ENCODE data around the gene KRTCAP2.

The KRTCAP2 gene

DNA sequence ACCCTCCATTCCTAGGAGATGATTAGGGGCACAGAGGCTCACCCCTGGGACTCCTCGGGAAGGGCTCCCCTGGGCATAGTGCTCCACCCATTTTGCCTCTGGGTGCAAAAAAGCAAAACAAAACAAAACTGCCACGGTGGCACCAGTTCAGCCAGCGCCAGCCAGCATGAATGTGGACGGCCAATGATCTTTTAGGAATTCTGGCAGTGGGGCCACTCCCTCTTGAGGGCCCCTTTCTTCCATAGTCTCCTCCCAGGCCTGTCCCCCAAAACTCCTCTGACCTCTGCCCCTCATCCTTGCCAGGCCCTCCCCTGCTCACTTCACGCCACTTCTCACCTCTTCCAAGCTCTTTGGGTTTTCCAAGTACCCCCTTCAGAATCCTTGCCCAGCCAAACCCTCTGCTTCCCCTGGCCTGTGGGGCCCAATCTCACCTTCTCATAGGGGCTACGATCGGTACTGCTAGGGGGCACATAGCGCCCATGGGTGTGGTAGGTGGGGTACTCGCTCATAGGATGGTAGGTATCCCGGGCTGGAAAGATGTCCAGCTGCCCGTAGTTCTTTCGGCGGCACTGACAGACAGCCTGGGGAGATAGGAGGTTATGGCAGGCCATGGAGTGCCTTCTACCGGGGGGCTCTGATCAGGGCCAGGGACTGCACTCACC lies 13.8 kb upstream of the KRTCAP2 start:
- no peak overlapping the region for H3K27ac ChIP-seq
- no peak for DNase-seq (ENCODE audit: low read depth, low spot score)
- H3K4me3 ChIP-seq, result no peak overlapping the region
- no peaks in the 10 kb centered on the region for H3K9me3 ChIP-seq (ENCODE audit: low read depth, low read length)
- H3K36me3 ChIP-seq (ENCODE audit: insufficient read depth, low read length), result no peaks in the 10 kb centered on the region
- no peak overlapping the region for H3K9ac ChIP-seq (ENCODE audit: insufficient read length)
- no peak for TF ChIP-seq POLR2AphosphoS5 (IDR thresholded peaks at IDR 0.05; ENCODE audit: borderline replicate concordance, low read depth, low read length)

DNA sequence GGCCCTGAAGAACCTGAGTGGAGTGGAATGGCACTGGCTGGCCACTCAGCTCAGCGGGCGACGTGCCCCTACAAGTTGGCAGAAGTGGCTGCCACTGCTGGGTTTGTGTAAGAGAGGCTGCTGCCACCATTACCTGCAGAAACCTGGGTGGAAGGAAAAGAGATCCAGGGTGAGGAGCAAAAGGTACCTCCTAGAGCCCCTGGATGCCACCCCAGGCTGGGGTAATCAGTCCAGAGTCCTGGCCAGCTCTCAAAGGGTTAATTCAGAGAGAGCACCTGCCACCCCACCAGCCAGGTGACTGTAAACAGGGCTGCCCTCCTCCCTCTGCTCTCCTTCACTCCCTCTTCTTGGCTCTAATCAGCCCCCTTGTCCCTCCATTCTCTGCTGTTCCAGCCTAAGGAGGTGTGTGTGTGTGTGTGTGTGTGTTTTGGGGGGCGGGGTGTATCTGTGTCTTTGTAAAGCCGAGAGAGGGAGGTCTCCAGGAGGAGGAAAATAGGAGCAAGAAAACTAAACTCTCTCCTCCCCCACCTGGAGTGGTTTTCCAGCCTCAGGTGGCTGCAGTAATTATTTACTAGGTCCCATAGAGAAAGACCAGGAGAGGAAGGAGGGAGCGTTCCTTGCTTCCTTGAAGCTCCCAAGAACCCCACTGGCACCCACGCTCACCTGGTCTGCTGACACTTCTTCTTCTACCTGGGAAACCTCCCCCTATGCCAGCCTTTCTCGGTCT lies 13.1 kb upstream of the KRTCAP2 start:
- Histone ChIP-seq H3K9ac (ENCODE audit: insufficient read length) (no peak overlapping the region), H3K4me3 (no peak overlapping the region), H3K9me3 (ENCODE audit: low read depth, low read length) (no peaks in the 10 kb centered on the region), H3K36me3 (ENCODE audit: insufficient read depth, low read length) (no peaks in the 10 kb centered on the region), H3K27ac (no peak overlapping the region)
- TF ChIP-seq FOXP2 (optimal IDR thresholded peaks at IDR 0.05; ENCODE audit: control extremely low read depth, extremely low read length, insufficient read depth) (no peak), EZH2 (IDR thresholded peaks at IDR 0.05) (no peak), POLR2AphosphoS5 (IDR thresholded peaks at IDR 0.05; ENCODE audit: borderline replicate concordance, low read depth, low read length) (no peak)
- no peak for DNase-seq (ENCODE audit: low read depth, low spot score)

DNA sequence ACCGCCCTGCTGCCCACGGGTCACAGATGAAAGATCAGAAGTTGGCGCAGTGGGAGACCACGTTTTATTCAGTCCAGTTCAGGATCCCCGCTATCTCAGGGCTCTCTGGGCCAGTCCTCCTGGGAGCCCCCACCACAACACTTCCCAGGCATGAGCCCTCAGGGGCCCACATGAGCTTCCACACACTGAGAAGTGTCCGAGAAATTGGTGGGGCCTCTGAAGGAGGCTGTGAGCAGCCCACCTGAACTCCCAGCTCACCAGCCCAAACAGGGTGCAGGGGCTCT lies 12.6 kb upstream of the KRTCAP2 start:
- Histone ChIP-seq H3K9me3 (ENCODE audit: low read depth, low read length) (no peaks in the 10 kb centered on the region), H3K27ac (no peak overlapping the region), H3K36me3 (ENCODE audit: insufficient read depth, low read length) (no peaks in the 10 kb centered on the region), H3K9ac (ENCODE audit: insufficient read length) (no peak overlapping the region), H3K4me3 (no peak overlapping the region)
- DNase-seq (ENCODE audit: low read depth, low spot score), result no peak
- TF ChIP-seq EZH2 (IDR thresholded peaks at IDR 0.05) (no peak), POLR2AphosphoS5 (IDR thresholded peaks at IDR 0.05; ENCODE audit: borderline replicate concordance, low read depth, low read length) (no peak), FOXP2 (optimal IDR thresholded peaks at IDR 0.05; ENCODE audit: control extremely low read depth, extremely low read length, insufficient read depth) (no peak)

DNA sequence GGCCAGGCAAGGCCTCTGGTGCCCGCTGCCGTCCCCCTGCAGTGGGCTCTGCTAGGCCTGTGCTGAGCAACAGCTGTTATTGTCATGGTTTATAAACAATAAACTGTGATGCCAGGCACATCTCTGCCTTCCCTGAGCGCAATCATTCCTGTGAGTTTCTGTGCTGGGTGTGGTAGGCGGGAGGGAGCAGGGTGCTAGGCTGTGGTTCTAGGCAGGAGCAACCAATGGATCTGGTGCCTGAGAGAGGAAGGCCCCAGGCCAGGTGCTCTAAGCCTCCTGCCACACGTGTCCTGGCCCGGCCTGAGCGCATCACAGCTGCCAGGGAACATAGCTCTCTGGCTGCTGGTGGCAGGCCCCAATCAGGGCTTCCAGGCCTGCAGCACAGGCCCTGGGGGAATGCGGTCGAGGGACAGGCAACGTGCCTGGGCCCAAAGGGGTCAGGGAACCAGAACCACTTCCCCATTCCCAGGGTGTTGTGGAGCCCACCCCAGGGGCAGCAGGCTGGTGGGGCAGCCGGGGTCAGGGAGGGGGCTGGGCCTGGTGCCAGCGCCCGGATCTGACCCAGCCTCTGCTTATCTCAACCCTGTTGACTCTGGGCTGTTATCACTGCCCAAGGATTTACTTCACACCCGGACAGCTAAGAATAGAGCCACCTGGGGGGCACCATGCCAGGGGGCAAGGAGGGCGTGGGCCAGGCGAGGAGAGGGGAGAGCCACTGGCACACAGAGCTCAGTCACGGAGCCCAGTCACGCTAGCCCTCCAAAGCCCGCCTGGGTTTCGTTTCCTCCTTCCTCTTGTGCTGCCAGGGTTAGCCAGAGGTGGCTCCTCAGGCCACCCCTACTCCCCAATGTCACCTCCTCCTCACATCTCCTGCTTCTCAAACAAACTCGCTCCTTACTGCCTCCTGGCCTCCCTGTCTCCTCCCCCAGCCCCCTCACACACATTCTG lies 12.0 kb upstream of the KRTCAP2 start:
- H3K4me3 ChIP-seq, result no peak overlapping the region
- no peak overlapping the region for H3K9ac ChIP-seq (ENCODE audit: insufficient read length)
- no peaks in the 10 kb centered on the region for H3K9me3 ChIP-seq (ENCODE audit: low read depth, low read length)
- H3K27ac ChIP-seq, result no peak overlapping the region
- no peak for DNase-seq (ENCODE audit: low read depth, low spot score)
- H3K36me3 ChIP-seq (ENCODE audit: insufficient read depth, low read length), result no peaks in the 10 kb centered on the region
- no peak for TF ChIP-seq FOXP2 (optimal IDR thresholded peaks at IDR 0.05; ENCODE audit: control extremely low read depth, extremely low read length, insufficient read depth)
- no peak for TF ChIP-seq POLR2AphosphoS5 (IDR thresholded peaks at IDR 0.05; ENCODE audit: borderline replicate concordance, low read depth, low read length)
- no peak for TF ChIP-seq EZH2 (IDR thresholded peaks at IDR 0.05)

DNA sequence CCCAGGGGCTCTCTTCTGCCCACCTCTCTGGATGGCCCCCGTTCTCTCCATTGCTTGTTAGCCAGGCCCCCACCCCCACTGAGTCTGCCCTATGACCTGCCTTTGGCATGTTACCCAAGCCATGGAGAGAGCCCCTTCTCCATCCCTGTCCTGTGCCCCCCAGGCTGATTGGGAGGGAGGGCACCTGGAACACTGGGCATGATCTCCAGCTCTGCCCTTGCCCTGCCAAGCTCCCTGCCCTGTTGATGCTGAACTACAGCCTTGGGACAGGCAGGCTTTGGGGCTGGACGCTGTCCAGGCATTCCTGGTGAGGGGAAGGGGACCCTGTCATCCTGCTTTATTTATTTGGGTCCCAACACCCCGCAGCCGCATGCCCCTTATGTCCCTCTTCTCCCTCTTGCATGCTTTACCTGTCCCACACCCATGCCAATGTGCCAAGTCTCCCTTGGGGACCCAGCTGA lies 11.3 kb upstream of the KRTCAP2 start:
- DNase-seq (ENCODE audit: low read depth, low spot score), result no peak
- H3K9me3 ChIP-seq (ENCODE audit: low read depth, low read length), result no peaks in the 10 kb centered on the region
- no peak overlapping the region for H3K9ac ChIP-seq (ENCODE audit: insufficient read length)
- H3K36me3 ChIP-seq (ENCODE audit: insufficient read depth, low read length), result peaks cover 5% of the 10 kb centered on the region; the same call in 1 of the 2 replicates
- H3K4me3 ChIP-seq, result no peak overlapping the region
- H3K27ac ChIP-seq, result no peak overlapping the region
- TF ChIP-seq FOXP2 (optimal IDR thresholded peaks at IDR 0.05; ENCODE audit: control extremely low read depth, extremely low read length, insufficient read depth) (no peak), POLR2AphosphoS5 (IDR thresholded peaks at IDR 0.05; ENCODE audit: borderline replicate concordance, low read depth, low read length) (no peak), EZH2 (IDR thresholded peaks at IDR 0.05) (no peak)

DNA sequence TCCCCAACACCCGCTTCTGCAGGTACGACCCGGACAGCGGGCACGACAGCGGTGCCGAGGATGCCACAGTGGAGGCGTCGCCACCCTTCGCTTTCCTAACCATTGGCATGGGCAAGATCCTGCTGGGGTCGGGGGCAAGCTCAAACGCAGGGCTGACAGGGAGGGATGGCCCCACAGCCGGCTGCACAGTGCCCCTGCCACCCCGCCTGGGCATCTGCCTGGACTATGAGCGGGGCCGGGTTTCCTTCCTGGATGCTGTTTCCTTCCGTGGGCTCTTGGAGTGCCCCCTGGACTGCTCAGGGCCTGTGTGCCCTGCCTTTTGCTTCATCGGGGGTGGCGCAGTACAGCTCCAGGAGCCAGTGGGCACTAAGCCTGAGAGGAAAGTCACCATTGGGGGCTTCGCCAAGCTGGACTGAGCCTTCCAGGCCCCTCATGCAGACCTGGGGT lies 10.7 kb upstream of the KRTCAP2 start:
- Histone ChIP-seq H3K4me3 (no peak overlapping the region), H3K9me3 (ENCODE audit: low read depth, low read length) (no peaks in the 10 kb centered on the region), H3K9ac (ENCODE audit: insufficient read length) (no peak overlapping the region), H3K36me3 (ENCODE audit: insufficient read depth, low read length) (peaks cover 6% of the 10 kb centered on the region; the same call in 1 of the 2 replicates), H3K27ac (no peak overlapping the region)
- DNase-seq (ENCODE audit: low read depth, low spot score), result no peak
- TF ChIP-seq POLR2AphosphoS5 (IDR thresholded peaks at IDR 0.05; ENCODE audit: borderline replicate concordance, low read depth, low read length), result no peak

DNA sequence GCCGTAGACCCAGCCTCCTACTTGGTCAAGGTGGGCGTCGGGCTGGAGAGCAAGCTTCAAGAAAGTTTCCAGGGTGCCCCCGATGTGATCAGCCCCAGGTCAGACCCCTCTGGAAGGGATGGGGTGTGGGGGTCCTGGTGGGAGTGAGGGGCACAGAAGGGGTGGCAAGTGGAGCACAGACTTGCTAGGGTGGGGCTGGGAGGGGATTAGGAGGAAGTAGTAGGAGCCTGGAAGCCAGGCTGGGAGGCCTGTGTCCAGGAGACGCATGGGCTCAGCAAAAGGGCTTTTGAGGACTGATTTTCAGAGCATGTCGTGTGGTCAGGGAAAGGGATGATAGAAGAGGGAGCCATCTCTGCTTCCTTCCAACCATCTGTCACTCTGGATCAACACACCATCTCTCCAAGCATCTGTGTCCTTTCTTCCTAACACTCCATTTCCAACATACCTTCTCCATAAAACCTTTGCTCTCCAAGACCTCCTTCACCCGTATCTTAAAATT lies 9.0 kb upstream of the KRTCAP2 start:
- Histone ChIP-seq H3K36me3 (ENCODE audit: insufficient read depth, low read length) (peaks cover 10% of the 10 kb centered on the region; the same call in 1 of the 2 replicates), H3K9ac (ENCODE audit: insufficient read length) (no peak overlapping the region), H3K9me3 (ENCODE audit: low read depth, low read length) (no peaks in the 10 kb centered on the region), H3K27ac (no peak overlapping the region), H3K4me3 (no peak overlapping the region)
- no peak for DNase-seq (ENCODE audit: low read depth, low spot score)
- no peak for TF ChIP-seq FOXP2 (optimal IDR thresholded peaks at IDR 0.05; ENCODE audit: control extremely low read depth, extremely low read length, insufficient read depth)
- TF ChIP-seq EZH2 (IDR thresholded peaks at IDR 0.05), result no peak
- no peak for TF ChIP-seq POLR2AphosphoS5 (IDR thresholded peaks at IDR 0.05; ENCODE audit: borderline replicate concordance, low read depth, low read length)
